SKM-1 (cell line): ENCODE measurements around the gene RPE.
A peak's percentile ranks its signal among the peaks of the same experiment; 100 is the strongest.

ENCODE experiments used
- DNase-seq: peaks from one replicate; lab custom pipeline; 2025; ENCODE audit not compliant: unreplicated experiment; lab: John Stamatoyannopoulos, UW

Gene RPE

GRCh38 chr2:210002158-210003157, at the start of gene RPE:
Gene RPE (plus strand): TSS chr2:210002638. CDS start chr2:210002662, 24 bp downstream.
- peak; percentile 89 for DNase-seq

GRCh38 chr2:209956271-209956670, 46.2 kb upstream of the RPE start:
- no peak for DNase-seq

- no peak for DNase-seq
These were observed 44.4 kb upstream of the RPE start for GRCh38 chr2:209958016-209958415.

- DNase-seq = no peak
These were observed 42.4 kb upstream of the RPE start for GRCh38 chr2:209960045-209960444.

- DNase-seq = peak; percentile 68
These were observed 41.5 kb upstream of the RPE start for GRCh38 chr2:209960676-209961630.

- no peak for DNase-seq
These were observed 36.7 kb upstream of the RPE start for GRCh38 chr2:209965723-209966122.

GRCh38 chr2:209969692-209970091, 32.7 kb upstream of the RPE start:
- no peak for DNase-seq

GRCh38 chr2:209970271-209970670, 32.2 kb upstream of the RPE start:
- no peak for DNase-seq

GRCh38 chr2:209970711-209971110, 31.7 kb upstream of the RPE start:
- no peak for DNase-seq

GRCh38 chr2:209973328-209973727, 29.1 kb upstream of the RPE start:
- no peak for DNase-seq

- DNase-seq = no peak
These were observed 27.9 kb upstream of the RPE start for GRCh38 chr2:209974576-209974975.

GRCh38 chr2:209976698-209977385, 25.6 kb upstream of the RPE start:
- DNase-seq = no peak

- peak; percentile 43 for DNase-seq
These were observed 24.8 kb upstream of the RPE start for GRCh38 chr2:209977386-209978239.

- DNase-seq = no peak
These were observed 18.1 kb upstream of the RPE start for GRCh38 chr2:209984291-209984690.

- peak; percentile 77 for DNase-seq
These were observed 16.6 kb upstream of the RPE start for GRCh38 chr2:209985874-209986273.

GRCh38 chr2:209986415-209986814, 16.0 kb upstream of the RPE start:
- DNase-seq = no peak

- DNase-seq = no peak
These were observed 14.4 kb upstream of the RPE start for GRCh38 chr2:209988010-209988409.

GRCh38 chr2:209990838-209991237, 11.6 kb upstream of the RPE start:
- no peak for DNase-seq

- DNase-seq = no peak
These were observed 8.5 kb upstream of the RPE start for GRCh38 chr2:209993968-209994367.

GRCh38 chr2:209998596-209998995, 3.8 kb upstream of the RPE start:
- DNase-seq = no peak
